ENCODE results near the gene ABITRAM.
A peak's percentile ranks its signal among the peaks of the same experiment; 100 is the strongest.
"Not testable (repeated sequence)": the region's sequence is repeated elsewhere in the genome, so short reads cannot be mapped to it uniquely, and the experiment has no call there.

ABITRAM gene

GRCh38 chr9:108933231-108933717 is 926 bp upstream of the ABITRAM start:
- peak; percentile 0 for DNase-seq

DNA sequence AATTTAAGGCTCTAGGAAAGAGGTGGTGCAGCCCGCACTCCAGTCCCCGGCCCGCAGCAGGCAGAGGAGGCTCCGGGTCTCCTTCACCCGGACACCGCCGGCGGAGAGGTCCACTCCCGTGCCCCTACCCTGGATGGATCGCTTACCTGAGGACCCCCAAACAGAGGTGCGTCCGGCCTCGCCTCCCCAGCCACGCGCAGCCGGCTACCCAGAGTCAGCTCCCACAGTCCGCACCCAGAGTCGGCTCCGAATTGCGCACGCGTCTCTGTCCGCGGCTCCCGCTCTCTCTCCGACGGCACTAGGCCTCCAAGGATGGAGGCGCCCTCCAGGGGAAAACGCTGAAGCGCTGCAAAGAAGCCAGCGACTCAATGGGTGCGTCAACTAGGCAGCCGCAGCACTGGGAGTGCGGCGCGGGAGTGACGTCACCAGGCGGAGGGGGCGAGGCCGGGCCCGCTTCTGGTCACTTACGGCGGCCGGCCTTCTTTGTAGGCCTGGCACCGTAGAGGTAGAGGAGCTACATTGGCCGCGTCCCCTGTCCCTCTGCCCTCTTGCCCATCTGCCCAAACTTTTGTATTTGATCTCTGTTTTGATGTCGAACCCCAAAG is 380 bp upstream of the ABITRAM start, which contains the start of gene ELP1:
ELP1 (minus strand) TSS at position 407 of the 605 bp plus-strand sequence. CDS start 2,978 bp downstream, outside the sequence.
- DNase-seq = peak; percentile 93

- no peak for DNase-seq
Measured at GRCh38 chr9:108937561-108938305, 3.5 kb downstream of the ABITRAM start.

DNA sequence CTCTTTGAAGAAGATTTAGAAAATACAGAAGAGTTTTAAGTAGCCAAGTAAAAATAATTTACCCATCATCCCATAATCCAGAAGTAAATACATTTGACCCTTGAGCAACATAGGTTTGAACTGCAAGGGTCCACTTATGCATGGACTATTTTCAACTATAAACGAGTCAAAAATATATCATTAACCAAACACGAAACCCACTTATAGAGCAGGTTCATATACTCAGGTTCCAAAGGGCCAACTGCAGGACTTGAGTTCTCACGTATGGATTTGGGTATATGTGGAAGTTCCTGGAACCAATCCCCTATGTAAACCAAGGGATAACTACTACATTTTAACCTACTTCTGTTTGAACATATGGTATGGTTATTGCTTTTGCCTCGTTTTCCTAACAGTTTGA is 5.8 kb downstream of the ABITRAM start:
- no peak for DNase-seq

GRCh38 chr9:108950168-108950567 is 16.0 kb downstream of the ABITRAM start:
- DNase-seq = no peak

- DNase-seq = no peak
Measured at GRCh38 chr9:108951578-108951977, 17.4 kb downstream of the ABITRAM start.

GRCh38 chr9:108953983-108954574 is 19.9 kb downstream of the ABITRAM start:
- no peak for DNase-seq

- no peak for DNase-seq
Measured at GRCh38 chr9:108956022-108956630, 21.9 kb downstream of the ABITRAM start.

GRCh38 chr9:108956631-108957026 is 22.4 kb downstream of the ABITRAM start:
- DNase-seq = no peak

DNA sequence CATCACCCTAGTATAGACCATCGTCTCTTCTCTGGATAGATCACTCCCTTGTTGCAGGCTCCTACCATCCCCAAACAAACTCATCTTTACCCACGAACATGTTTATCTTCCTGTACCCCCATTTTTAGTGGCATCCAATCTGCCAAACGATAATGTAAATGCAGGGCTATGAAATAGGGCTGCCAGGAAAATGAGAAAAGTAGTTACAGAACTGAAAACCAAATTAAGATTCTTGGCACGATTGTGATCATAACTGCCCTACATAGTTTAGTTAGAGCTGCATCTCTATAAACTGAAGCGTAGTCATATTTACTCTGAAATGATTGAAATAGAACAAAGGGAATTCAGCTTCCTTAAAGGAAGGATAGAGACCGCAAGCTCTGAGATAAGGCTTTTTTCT is 26.1 kb downstream of the ABITRAM start:
- no peak for DNase-seq

DNA sequence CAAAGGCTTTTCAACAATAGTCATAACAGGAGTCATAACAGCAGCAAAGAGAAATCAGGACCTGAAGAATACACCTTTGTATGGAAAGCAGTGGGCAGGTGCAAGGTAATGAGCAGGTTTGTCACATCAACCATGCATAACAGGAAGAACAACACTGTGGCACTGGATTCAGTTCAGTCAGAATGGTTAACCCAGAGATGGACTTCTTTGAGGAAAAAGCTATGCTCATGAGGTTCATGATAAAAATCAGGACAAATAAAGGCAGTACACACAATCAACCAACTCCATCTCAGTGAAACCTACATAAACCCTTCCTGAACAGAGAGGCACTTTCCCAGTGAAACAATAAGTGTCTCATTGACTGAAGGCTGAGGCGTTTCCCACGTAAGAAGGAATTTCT is 27.0 kb downstream of the ABITRAM start:
- no peak for DNase-seq

GRCh38 chr9:108963459-108964143 is 29.4 kb downstream of the ABITRAM start:
- DNase-seq = no peak

GRCh38 chr9:108967916-108968315 is 33.7 kb downstream of the ABITRAM start:
- DNase-seq = no peak

DNA sequence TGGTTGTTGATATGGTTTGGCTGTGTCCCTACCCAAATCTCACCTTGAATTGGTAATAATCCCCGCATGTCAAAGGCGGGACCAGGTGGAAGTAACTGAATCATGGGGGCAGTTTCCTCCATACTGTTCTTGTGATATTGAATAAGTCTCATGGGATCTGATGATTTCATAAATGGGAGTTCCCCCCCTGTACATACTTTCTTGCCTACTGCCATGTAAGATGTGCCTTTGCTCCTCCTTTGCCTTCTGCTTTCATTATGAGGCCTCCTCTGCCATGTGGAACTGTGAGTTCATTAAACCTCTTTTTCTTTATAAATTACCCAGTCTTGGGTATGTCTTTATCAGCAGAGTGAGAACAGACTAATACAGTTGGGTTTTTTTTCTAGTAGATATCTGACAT is 37.2 kb downstream of the ABITRAM start:
- not testable (repeated sequence) for DNase-seq

- no peak for DNase-seq
Measured at GRCh38 chr9:108972186-108972585, 38.0 kb downstream of the ABITRAM start.

DNA sequence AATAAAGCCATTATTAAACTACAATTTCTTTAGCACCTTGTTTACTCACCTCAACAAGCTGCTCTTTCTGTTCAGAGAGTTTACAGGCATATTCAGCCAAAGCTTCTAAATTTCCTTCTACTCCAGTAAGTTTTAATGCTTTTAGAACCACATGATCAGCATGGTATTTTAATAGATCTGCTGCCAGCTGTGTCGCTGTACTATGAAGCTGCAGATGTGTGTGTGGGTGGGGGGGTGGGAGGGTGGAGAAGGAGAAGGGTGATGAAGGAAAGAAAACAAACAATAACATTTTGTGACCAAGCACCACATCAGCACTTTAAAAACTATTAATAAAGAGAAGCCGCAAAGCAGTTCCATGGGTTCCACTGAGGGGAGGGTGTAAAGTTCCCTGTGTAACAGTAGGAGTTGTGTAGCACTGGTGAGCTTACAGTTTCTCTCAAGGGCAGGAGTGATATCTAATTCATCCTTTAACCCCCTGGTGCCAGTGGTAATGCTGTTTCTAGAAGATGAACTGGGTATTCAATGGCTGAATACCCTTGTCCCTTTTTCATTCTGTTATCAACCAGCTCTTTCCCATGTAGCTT is 38.5 kb downstream of the ABITRAM start:
- DNase-seq = no peak

- DNase-seq = no peak
Measured at GRCh38 chr9:108973895-108974294, 39.7 kb downstream of the ABITRAM start.

DNA sequence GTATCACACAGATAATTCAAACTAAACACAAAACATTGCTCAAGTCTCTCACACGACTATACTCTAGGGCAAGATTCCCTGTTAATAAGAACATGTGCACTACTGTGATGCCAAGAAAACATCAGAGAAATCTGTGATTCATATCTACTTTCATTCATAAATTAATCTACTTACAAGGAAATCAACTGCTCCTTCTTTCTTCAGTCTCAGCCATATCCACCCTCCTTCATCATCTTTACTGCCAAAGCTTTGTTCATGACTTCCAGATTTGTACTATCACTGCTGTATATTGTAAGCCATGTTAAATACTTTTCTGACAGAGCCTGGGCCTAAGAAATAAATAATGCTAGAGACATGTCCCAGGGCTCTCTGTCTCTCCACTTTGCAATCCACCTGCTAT is 44.0 kb downstream of the ABITRAM start:
- no peak for DNase-seq

DNA sequence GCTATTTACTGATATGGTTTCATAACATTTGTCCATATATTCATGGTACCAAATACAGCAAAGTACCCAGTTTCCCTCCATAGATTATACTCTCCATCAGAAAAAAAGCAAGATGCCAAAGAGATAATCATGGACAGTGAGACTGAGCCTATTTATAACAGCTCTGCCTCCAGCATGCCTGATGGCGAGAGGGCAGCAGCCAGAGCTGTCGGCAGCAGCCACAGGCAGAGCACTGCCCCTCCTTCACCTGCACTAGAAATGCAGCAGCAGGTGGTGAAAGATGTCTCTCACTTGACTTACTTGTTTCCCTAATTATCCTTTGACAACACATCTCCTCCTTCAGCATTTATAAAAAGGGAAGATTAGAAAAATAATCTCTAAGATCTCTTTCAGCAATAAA is 46.7 kb downstream of the ABITRAM start:
- DNase-seq = no peak

DNA sequence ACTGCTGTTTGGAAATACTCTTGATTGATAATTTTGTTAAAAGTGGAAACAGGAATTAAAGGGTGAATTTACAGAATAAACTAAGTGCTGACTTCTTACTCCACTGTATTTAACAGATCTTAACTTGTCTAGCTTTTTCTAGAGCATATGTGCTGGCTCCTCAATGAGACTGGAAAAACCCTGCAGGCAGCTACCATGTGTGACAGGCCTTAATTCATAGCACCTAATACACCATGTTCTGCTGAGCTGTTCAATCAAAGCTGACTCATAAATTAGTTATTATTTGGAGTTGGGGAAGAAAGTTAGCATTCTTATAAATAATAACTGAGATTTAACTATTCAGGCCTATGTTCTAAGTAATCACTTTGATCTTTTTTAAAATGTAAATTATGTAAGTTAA is 49.7 kb downstream of the ABITRAM start:
- no peak for DNase-seq
